Prostate gland (tissue), 2 donors: ENCODE results near the gene EHMT1.

Experiments used
- CTCF ChIP-seq, 4 experiments: fragments of 200-600 bp in 2 of 4; fragments of 450-650 bp in 2 of 4; sonication (generic) in 2 of 4; IDR thresholded peaks; 1 replicate in 3 of 4; 2 replicates in 1 of 4; pipeline ENCODE4 v1.5.1; 2016 to 2019; ENCODE audit warnings: antibody characterized with exemption in 4 of 4, mild to moderate bottlenecking in 2 of 4, moderate library complexity in 2 of 4
- POLR2A ChIP-seq: fragments of 450-650 bp; IDR thresholded peaks from one replicate; pipeline ENCODE4 v1.6.1; 2016; ENCODE audit warnings: antibody characterized with exemption, mild to moderate bottlenecking
- POLR2AphosphoS5 ChIP-seq: sonication (generic); formaldehyde crosslinking; IDR thresholded peaks from one replicate; pipeline ENCODE4 v1.6.1; 2017; ENCODE audit warnings: antibody characterized with exemption

GRCh38 chr9:137791947-137792346 lies 173.1 kb downstream of the EHMT1 start:
- TF ChIP-seq POLR2A (no peak), CTCF (IDR thresholded peaks at IDR 0.05) (no peak), POLR2AphosphoS5 (no peak)
